Hypothalamus (tissue), 51 donors: ENCODE data around the gene KRT31.
"Not testable (repeated sequence)": the region's sequence is repeated elsewhere in the genome, so short reads cannot be mapped to it uniquely, and the experiment has no call there.

ENCODE experiments used
- DNase-seq, 51 donors: peaks; one replicate each; lab custom pipeline; 2025; lab: John Stamatoyannopoulos, UW

KRT31 gene

DNA sequence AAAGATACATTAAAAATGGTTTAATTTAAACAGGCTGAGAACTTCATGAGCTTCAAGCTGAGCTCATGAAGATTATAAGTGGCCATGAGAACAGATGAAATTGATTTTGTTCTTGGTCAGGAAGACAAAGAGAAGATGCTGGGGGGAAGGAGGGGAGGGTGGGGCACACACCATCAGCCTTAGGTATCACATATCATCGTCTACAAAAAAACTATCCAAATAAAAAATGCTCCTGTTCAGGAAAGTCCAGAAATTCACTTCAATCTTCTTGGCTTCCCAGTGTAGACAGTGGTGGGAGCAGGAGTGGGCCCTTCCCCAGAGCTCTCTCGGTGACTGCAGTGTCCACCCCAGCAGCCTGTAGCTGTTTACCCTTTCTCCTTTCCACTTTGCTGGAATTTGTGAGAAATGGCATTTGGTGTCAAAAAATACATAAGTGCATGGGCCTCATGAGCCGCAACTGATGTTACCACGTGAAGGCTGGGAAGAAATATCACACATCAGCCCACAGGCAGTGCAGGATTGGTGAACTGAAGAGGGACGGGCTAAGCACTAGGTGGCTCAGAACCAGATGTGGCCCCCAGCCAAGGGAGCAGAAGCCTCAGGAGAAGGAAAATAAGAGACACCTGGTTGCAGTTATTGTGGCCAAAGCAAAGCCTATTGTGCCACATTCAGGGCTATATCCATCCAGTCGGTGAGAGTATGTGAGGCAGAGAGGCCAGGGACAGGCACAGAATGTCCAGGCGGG lies 20.9 kb upstream of the KRT31 start:
- DNase-seq, result no peak

DNA sequence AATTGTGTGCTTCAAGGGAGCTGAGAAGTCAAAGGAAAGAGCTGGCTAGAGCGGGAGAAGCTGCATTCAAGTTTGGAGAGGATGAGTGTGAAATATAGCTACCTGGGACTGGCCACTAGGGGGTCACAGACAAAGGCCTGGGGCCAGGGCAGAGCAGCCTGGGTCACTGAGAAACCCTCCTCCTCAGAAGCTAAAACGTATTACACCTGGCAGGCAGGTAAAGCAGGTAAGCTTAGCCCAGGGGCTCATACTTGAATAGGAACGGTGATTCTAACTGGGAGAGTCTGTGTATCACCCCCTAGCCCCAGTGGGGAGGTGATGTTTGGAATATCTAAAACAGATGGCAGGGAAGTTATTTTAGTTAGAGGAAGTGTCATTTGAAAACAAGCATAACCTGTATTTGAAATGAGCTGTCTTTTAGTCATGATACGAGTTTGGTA lies 20.2 kb upstream of the KRT31 start:
- DNase-seq, result no peak

DNA sequence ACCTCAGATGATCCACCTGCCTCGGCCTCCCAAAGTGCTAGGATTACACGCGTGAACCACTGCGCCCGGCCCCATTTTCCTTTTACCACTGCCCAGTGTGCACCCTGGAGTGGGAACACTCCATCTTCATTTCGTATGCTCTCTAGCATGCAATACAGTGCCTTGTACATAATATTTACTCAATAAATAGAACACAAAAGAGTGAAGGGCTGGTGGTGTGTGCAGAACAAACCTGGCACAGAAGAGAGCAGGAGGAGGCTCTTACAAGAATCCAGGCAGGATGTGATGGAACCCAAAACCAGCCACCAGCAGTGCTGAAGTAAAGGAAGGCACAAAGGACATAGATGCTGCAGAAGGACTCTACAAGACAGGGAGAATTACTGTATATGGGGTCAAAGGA lies 19.7 kb upstream of the KRT31 start:
- no peak for DNase-seq

DNA sequence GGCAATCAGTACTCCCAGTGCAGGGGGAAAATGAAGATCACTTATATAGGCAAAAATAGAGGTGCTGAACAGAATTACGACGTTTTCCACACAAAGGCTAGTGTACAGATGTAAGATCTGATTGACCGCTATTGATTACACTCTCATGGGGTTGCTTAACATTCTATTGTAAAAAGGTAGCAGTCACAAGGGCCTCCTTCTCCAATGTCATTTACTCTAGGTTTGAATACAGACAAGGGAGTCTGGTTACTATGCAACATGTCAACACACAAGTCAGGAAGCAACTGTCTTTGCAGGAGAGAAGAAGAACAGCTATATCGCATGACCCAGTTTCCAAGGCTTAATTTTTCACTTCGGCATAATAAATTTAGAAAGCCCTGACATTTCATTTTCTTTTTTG lies 19.1 kb upstream of the KRT31 start:
- DNase-seq, result no peak

DNA sequence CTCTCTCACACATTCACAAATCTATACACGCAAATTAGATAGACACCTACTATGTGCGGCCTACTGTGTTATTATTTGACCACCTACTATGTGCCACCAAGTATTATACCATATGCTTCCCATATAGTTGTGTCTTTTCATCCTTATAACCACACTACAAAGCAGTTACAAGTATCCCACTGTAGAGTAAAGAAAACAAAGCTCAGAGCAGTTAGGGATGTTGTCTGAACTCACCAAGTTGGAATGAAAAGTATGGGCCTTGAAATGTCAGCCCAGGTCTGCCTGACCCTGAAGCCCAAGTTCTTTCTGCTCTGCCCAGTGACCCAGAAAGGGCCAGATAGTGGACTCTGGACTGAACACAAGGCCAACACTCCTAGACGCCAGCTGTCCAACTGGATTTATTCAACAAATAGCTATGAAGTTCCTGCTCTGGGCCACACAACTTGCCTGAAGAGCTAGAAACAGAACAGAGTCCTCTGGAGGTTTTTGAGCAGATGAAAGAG lies 18.5 kb upstream of the KRT31 start:
- DNase-seq, result no peak

DNA sequence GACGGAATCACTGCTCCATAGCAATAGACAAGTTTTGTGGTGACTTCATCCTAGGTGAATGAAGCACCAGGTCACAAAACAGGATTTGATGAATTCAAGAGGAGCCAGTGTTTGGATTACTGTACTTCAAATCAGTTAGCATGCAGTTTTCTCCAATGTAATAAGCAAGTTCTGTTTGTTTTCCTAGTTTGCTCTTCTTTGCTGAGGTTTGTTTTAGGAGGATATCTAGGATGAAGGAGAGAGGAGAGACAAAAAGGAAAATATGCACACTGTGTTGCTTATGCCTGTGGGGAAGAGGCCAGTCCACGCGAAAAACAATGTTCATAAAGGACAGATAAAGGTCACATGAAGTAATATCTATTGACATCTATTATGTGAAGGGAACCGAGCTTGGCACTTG lies 18.0 kb upstream of the KRT31 start:
- no peak for DNase-seq

DNA sequence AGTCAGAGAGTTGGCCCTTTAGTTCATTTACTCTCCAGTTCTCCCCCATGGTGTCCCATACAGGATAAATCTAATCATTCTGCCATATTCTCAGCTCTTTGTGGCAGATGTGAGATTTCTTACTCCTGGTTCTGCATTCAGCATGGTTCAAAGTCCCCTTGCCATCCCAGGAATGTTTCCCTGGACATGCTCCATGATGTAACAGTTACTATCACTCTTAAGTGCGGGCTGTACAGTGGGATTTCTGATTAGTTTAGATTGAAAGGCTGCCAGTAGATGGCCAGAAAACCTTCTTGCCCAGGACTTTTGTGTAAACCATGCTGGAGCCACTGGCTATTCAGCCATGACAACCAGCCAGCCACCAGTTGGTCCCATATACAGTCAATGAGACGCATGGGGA lies 16.6 kb upstream of the KRT31 start:
- no peak for DNase-seq

DNA sequence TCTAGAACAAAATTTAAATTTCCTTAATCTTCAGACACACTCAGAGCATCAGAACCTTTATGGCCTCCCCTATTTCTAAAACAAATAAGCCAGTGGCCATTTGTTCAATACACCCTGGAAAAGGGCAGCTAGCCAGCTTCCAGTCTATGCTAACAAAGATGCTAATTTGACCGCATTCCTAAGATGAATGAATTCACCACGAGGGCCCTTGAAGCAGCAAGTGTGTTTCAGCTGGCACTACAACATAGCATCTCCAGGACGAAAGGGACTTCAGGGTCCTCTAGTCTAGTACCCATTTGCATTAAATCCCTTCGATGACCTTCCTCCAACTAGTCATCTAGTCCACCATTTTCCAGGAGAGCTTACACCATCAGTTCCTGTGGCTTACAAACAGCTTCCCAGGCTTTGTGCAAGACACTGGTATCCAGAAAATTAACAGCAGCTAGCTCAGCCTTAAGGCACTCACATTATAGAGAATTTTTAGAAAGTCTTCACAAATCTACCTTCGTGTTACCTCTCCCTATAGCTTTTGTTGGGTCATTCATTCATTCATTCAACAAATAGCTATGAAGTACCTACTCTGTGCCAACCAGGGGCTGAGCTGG lies 16.0 kb upstream of the KRT31 start:
- no peak for DNase-seq

DNA sequence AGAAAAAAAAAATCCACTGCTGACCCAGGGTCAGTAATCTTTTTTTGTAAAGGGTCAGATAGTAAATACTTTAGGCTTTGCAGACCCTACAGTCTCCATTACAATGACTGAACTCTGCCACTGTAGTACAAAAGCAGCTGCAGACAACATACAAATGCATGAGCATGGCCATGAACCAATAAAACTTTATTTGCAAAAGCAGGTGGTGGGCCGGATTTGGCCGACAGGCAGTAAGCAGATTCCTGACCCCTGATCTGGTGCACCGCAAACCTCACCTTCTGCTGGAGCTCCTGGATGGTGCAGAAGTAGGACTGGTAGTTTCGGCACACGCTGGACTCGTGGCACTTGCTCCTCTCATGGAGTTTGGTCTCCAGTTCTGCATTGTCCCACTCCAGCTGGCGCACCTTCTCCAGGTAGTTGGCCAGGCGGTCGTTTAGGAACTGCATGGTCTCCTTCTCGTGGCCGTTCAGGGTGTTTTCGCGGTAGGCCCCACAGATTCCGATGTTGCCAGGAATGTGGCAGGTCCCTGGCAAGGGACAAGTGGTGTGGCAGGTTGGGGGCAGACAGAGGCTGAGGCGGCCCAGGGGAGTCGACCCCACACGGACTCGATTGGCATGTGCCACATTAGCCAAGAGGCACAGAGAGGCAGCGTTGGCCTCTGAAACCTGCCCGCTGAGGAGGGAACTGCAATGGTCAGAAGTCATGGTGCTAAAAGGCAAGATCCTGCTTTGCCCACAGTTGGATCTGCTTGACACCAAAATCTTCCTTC lies 13.8 kb upstream of the KRT31 start:
- no peak for DNase-seq

DNA sequence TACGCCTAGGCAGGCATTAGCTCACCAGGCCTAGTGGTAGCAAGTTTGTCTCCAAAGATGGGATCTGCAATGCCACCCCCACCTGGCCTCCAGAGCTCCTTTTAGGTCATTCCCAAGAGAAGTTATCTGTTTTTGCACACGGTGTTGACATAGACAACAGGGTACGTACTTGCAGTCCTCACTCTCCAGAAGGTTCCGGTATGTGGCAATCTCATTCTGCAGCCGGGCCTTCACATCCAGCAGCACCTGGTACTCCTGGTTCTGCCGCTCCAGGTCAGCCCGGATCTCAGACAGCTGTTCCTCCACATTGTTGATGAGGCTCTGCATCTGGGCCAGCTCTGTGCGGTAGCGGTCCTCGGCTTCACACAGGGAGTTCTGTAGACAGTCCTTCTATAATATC lies 9.8 kb upstream of the KRT31 start:
- DNase-seq, result no peak

DNA sequence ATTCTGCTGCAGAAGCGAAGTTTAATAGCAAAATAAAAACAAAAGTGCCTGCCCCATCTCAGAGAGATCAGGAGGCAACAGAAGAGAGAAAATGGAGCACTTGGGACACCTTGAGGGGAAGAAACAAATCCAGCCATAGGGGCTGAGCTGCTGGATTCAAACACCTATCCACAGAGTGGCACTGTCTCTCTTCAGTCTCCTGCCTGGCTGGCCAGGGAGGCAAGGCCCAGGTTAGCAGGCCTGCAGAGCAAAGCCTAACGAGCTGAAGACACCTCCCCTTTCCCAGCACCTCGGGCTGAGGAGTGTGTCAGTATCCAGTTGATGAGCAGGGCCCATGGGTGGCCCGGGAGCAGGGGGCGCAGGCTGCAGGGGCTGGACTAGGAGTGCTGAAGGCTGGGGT lies 8.8 kb upstream of the KRT31 start:
- no peak for DNase-seq

DNA sequence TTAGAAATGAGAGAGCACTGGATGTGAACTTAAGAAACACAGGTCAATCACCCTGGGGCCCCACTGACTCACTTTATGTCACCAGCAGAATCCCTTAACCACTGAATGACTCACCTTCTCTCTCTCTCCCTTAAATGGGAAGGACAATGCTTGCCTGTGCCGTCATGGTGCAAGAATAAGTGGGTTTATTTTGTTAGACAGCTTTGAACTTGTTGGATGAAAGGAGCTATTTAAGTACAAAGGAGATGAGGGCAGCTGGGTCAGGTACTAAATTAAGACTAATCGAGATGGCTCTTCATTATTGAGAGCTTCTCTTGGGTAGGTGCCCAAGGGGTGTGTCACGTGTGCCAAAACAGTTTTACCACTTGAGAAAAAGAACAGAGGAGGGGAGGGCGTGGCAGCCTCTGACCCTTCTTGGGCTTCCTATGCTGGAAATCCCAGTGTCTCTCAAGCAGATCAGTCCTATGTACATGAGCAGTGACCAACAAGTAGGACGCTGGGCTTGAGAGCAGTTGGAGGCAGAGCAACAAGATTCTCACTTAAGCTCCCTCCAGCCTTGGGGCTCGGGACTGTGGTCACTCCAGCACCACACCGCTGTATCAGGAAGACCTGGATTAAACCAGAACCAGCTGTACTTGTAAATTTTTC lies 6.7 kb upstream of the KRT31 start:
- no peak for DNase-seq

DNA sequence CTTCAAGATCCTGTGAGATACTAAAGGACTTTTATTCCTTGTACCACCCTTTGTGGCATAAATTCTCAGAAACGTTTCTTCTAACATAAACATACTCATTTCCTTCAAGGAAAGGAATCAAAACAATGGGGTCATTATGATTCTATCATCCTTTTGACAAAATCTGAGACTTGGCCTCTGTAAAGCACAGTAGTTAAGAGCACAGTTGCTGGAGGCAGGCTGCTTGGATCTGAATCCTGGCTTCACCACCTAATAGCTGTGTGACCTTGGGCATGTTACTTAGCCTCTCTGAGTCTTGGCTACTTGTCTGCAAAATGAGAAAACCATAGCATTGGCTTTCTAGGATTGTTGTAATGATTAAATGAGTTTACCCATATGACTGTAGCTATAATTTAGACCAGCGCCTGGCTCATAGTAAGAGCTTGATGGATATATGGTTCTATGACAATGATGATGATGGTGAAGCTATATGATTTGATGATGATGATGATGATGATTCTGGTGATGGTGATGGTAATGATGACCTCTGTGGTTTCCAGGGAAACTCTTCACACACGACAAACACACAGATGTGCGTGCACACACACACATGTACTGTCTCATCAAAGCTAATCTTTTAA lies 6.1 kb upstream of the KRT31 start:
- no peak for DNase-seq

DNA sequence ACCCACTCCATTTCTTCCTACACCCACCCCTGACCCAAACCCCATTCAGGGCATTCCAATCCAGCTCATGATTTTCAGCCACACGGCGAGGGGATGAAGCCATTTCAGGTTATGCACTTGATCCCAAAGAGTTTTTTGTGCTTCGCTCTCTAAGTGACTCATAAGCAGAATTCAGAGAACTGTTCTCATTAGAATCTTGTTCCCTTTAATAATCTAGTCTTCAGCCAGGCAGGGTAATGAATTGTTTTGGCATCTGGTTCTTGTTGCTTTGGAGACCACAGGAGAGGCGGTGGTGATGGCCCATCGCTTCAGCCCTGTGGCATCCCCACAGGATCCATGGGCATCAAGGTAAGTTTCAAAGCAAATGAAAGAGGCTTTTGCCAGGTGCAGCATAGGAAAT lies 4.8 kb upstream of the KRT31 start:
- no peak for DNase-seq

DNA sequence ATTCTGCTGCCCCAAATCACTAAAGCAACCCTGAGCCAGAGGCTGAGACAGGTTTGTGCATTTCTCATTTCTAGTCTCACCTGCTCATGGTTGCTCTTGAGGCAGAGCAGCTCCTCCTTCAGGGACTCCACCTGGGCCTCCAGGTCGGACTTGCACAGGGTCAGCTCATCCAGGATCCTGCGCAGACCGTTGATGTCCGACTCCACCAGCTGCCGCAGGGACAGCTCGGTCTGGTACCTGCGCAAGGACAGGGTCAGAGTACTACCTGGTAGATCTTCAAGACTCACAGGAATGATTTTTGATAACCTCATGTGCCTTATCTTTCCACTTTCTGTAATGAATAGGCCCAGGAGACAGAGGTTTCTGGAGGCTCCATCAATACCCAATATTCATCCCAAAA lies 1.1 kb downstream of the KRT31 start:
- no peak for DNase-seq

DNA sequence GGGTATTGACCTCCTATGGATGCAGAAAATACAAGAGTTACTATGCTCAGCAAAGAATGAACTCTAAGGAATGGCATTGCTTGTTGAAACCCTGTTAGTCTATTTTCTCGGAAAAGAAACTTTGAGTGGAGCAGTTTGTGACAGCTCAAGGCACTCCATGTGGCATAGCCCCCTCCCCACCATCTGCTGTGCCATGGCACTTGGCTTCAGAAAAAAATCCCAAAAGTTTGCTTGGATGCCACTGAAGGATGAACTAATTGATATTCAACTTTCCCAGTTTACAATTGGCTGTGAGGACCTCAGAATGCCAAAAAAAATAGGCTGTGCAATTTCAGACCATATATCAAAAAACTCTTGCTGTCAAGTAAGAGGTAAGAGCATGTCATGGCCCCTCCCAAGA lies 1.8 kb downstream of the KRT31 start:
- DNase-seq, result no peak

DNA sequence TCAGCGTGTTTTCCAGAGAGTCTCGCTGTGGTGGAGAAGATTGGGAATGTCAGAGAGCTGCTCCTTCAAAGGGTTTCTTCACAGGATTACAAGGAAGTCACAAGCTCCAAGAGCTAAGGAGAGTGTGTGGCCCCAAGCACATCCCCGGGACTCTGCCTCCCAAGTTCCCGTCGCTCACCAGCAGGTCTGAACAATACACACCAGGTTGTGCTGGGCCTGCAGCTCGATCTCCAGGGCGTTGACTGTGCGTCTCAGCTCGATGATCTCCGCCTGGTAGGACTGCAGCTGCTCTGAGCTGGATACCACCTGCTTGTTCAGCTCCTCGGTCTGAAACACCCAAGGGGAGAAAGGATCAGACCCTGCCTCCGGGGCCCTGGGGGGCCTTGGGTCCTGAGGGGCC lies 2.4 kb downstream of the KRT31 start:
- not testable (repeated sequence) for DNase-seq

DNA sequence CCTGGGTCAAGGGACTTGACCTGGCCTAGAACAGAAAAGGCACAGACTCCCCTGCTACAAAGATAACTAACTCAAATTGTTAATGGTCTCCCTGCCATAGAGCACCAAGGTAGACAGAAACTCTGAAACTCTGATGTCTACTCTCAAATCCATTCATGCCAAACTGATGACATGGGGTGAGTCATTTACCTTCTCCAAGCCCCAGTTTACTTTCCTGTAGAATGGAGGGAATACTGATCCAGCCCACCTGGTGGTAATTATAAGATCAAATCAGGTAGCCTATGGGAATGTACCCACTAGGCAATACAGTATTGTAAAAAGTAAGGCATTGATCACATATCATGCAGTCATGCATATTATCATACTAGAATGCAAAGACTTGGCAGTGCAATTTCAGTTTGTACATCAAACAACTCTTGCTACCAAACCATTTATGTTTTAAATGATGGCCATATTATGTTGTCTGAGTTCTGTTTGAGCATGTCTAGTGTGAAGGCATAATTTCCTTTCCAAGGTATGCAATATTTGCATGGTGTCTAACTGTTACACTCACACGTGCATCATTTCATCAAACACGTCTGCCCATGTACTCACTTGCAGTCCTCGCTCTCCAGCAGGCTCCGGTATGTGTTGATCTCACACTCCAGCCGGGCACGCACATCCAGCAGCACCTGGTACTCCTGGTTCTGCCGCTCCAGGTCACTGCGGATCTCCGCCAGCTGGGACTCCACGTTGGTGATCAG lies 3.0 kb downstream of the KRT31 start:
- DNase-seq, result no peak

DNA sequence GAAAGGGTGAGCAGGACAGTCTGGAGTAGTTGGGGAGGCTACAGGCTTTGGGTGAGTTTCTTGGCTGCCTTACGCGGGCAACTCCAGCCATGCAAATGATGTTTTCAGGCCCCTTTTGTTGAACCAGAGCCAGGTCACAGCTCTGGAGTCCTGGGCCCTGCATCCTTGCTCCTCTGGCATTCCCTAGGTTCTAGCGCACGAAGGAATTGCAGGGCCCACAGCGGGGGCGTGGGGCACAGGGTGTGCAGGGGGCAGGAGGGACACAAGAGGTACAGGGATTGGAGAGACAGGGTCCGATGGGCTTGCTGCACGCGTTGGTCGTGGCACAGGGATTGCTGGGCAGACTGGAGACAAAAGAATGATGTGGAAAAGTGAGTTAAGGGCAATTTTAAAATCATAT lies 3.6 kb downstream of the KRT31 start:
- no peak for DNase-seq

DNA sequence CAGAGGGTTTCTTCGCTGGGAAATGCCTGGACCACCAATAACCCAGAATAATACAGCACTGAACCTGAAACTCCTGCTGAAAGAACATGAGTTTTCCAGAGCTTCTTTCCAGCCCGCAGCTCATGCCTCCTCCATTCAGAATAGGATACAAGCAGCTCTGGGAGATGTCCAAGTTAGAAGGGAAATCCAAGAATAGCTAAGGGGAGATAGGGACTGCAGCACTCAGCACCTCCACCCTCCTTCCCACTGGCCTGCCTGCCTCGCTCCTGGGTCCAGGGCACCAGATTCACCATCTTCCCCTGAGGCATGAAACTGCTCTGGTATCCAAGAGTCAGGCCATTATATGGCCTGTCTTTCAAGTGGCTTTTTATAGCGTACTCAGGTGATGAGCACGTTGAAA lies 4.1 kb downstream of the KRT31 start:
- no peak for DNase-seq
